PC-9 (cell line): ENCODE measurements around the gene TRAPPC3. TPM values are rescaled to one million over a fixed set of nuclear protein-coding genes. Genes with fewer than 3 reads are reported as not detected.

Experiments used
- BruUV-seq: library from RNA; stranded (reverse); fragments of 400-500 nt; replicated peaks from 2 replicates; lab custom pipeline; 2021; lab: Mats Ljungman, UMichigan
- CTCF ChIA-PET: fragments of 300-600 bp; sonication (Branson Sonifier 250); formaldehyde crosslinking; loops from one replicate; lab custom pipeline; 2022; ENCODE audit warnings: antibody characterized with exemption; lab: Charles Lee
- POLR2A ChIA-PET: fragments of 300-600 bp; sonication (Branson Sonifier 250); formaldehyde crosslinking; loops from one replicate; lab custom pipeline; 2022; ENCODE audit warnings: antibody characterized with exemption; ENCODE audit not compliant: unreplicated experiment; lab: Charles Lee
- DNase-seq, 2 experiments: peaks; one replicate each; pipeline versions ENCODE4 v3.0.0 to v3.0.0-alpha.2; 2015 to 2022; ENCODE audit warnings: mixed read lengths in 1 of 2
- H2AFZ ChIP-seq: fragments of 200-600 bp; sonication (generic); 2 replicates; pipeline ENCODE4 v1.8.1; 2017; ENCODE audit warnings: antibody characterized with exemption
- H3F3A ChIP-seq: fragments of 200-600 bp; sonication (generic); 2 replicates; pipeline ENCODE4 v1.8.1; 2017; ENCODE audit warnings: antibody characterized with exemption, mild to moderate bottlenecking, low read depth; ENCODE audit not compliant: insufficient read depth
- H3K27ac ChIP-seq: fragments of 200-600 bp; sonication (generic); 2 replicates; pipeline ENCODE4 v1.6.1; 2016; ENCODE audit warnings: mixed run types
- H3K27me3 ChIP-seq: fragments of 200-600 bp; sonication (generic); 2 replicates; pipeline ENCODE4 v1.6.1; 2016; ENCODE audit warnings: low read depth, mixed run types; ENCODE audit not compliant: insufficient read depth
- H3K36me3 ChIP-seq: fragments of 200-600 bp; sonication (generic); 2 replicates; pipeline ENCODE4 v1.6.1; 2016; ENCODE audit warnings: low read depth, mixed run types
- H3K4me1 ChIP-seq: fragments of 200-600 bp; sonication (generic); replicated peaks from 2 replicates; pipeline ENCODE4 v1.6.1; 2016; ENCODE audit warnings: mixed run types; ENCODE audit not compliant: insufficient read depth
- H3K4me2 ChIP-seq: fragments of 200-600 bp; sonication (generic); 2 replicates; pipeline ENCODE4 v1.6.1; 2017; ENCODE audit warnings: mixed run types
- H3K4me3 ChIP-seq: fragments of 200-600 bp; sonication (generic); 2 replicates; pipeline ENCODE4 v1.6.1; 2016; ENCODE audit warnings: mixed run types
- H3K79me2 ChIP-seq: fragments of 200-600 bp; sonication (generic); 2 replicates; pipeline ENCODE4 v1.6.1; 2017; ENCODE audit warnings: low read depth, mixed run types
- H3K9me2 ChIP-seq: fragments of 200-600 bp; sonication (generic); 2 replicates; pipeline ENCODE4 v1.8.1; 2017; ENCODE audit warnings: mild to moderate bottlenecking; ENCODE audit not compliant: insufficient read depth
- H3K9me3 ChIP-seq: fragments of 200-600 bp; sonication (generic); 2 replicates; pipeline ENCODE4 v1.8.1; 2016; ENCODE audit warnings: low read depth; ENCODE audit not compliant: insufficient read depth
- H4K20me1 ChIP-seq: fragments of 200-600 bp; sonication (generic); 2 replicates; pipeline ENCODE4 v1.8.1; 2017; ENCODE audit not compliant: insufficient read depth
- EZH2 ChIP-seq: fragments of 200-600 bp; sonication (generic); IDR thresholded peaks from 2 replicates; pipeline ENCODE4 v1.8.0; 2017; ENCODE audit warnings: antibody characterized with exemption, low read depth
- intact Hi-C: fragments of 100-400 bp; cut with micrococcal nuclease; formaldehyde crosslinking; loops from one replicate; pipeline ENCODE4 v1.10.0; 2022; ENCODE audit not compliant: unreplicated experiment
- total RNA-seq: library from RNA; stranded (reverse); gene quantifications from 2 replicates; pipeline ENCODE4 v1.2.3, GENCODE V29; 2021
- TF ChIP-seq, protein P1 (sequence below): fragments of 200-600 bp; sonication (generic); conservative IDR thresholded peaks from 2 replicates; pipeline ENCODE4 v1.6.1; 2017; ENCODE audit warnings: mixed run types, antibody characterized with exemption, mild to moderate bottlenecking, moderate library complexity

TRAPPC3 gene
- total RNA-seq, 1 experiment from 2014 or later: 116 TPM

- H3K27me3 ChIP-seq: no peaks in the 10 kb centered on the region
- intact Hi-C loops: no loop called here
- ChIA-PET POLR2A (interaction anchor here (1.0 kb wide), 1 partner anchor 11 kb away, joined by 3 read pairs; no protein-coding TSS in a partner anchor), CTCF (interaction anchor here (2.9 kb wide), 1 partner anchor 11 kb away, joined by 12 read pairs; no protein-coding TSS in a partner anchor)
- no peaks in the 10 kb centered on the region for H3K9me3 ChIP-seq
- BruUV-seq: no TSS peak
- H3K4me1 ChIP-seq: peaks cover 42% of the 10 kb centered on the region
- peaks cover 10% of the 10 kb centered on the region for H3F3A ChIP-seq
- H3K36me3 ChIP-seq: 0 out of 2 replicates have a peak, but pooled peaks cover 2% of the 10 kb centered on the region
- TF ChIP-seq, protein P1, sequence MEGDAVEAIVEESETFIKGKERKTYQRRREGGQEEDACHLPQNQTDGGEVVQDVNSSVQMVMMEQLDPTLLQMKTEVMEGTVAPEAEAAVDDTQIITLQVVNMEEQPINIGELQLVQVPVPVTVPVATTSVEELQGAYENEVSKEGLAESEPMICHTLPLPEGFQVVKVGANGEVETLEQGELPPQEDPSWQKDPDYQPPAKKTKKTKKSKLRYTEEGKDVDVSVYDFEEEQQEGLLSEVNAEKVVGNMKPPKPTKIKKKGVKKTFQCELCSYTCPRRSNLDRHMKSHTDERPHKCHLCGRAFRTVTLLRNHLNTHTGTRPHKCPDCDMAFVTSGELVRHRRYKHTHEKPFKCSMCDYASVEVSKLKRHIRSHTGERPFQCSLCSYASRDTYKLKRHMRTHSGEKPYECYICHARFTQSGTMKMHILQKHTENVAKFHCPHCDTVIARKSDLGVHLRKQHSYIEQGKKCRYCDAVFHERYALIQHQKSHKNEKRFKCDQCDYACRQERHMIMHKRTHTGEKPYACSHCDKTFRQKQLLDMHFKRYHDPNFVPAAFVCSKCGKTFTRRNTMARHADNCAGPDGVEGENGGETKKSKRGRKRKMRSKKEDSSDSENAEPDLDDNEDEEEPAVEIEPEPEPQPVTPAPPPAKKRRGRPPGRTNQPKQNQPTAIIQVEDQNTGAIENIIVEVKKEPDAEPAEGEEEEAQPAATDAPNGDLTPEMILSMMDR: no peak
- no peak for TF ChIP-seq EZH2
- H2AFZ ChIP-seq: no peak overlapping the region
- DNase-seq: no peak
- H3K4me2 ChIP-seq: 0 out of 2 replicates have a peak overlapping the region, but pooled peaks have one; percentile 83
- H3K27ac ChIP-seq: peak overlapping the region; percentile 95
- H3K4me3 ChIP-seq: no peak overlapping the region
- no peaks in the 10 kb centered on the region; the same call in 1 of the 2 replicates for H4K20me1 ChIP-seq
- peaks cover 32% of the 10 kb centered on the region for H3K79me2 ChIP-seq
- no peaks in the 10 kb centered on the region for H3K9me2 ChIP-seq
These were observed 2.5 kb upstream of the TRAPPC3 start for GRCh38 chr1:36151845-36152203.

DNA sequence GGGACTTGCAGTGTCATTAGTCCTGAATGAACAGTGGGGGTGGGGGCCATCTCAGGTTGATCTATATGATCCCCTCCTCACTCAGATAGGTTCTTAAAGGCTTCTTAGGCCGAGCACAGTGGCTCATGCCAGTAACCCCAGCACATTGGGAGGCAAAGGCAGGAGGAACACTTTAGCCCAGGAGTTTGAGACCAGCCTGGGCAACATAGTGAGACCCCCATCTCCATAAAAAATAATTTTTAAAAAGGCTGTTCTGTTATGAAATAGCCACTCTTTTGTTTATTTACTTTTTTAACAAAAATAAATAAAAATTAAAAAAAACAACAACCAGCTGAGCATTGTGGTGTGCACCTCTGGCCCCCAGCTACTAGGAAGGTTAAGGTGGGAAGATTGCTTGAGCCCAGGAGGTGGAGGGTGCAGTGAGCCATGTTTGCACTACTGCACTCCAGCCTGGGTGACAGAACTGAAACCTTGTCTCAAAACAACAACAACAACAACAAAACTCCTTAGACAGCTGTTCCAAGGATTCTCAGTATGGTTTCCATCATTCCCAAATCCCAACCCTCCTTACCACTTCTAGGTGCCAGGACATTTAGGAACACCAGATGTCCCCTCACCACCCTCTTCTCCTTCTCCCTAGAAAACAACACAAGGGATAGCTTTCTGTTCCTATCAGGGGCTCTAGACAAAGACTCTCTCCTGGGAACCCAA, 2.0 kb upstream of the TRAPPC3 start:
- no peak for TF ChIP-seq EZH2
- TF ChIP-seq, protein P1: no peak
- Histone ChIP-seq H4K20me1 (no peaks in the 10 kb centered on the region; the same call in 1 of the 2 replicates), H3K4me1 (peaks cover 42% of the 10 kb centered on the region), H3K36me3 (0 out of 2 replicates have a peak, but pooled peaks cover 5% of the 10 kb centered on the region), H3K9me3 (no peaks in the 10 kb centered on the region), H3K4me3 (no peak overlapping the region), H3K27me3 (no peaks in the 10 kb centered on the region), H3K79me2 (peaks cover 31% of the 10 kb centered on the region), H3K9me2 (no peaks in the 10 kb centered on the region), H3F3A (peaks cover 10% of the 10 kb centered on the region), H3K27ac (peak overlapping the region; percentile 95), H2AFZ (no peak overlapping the region), H3K4me2 (peak overlapping the region; percentile 83)
- CTCF ChIA-PET: interaction anchor here (0.7 to 3.3 kb wide), 3 partner anchors 11 to 70 kb away, joined by 6 to 42 read pairs (median 12); no protein-coding TSS in a partner anchor
- POLR2A ChIA-PET: interaction anchor here (1.0 kb wide), 1 partner anchor 11 kb away, joined by 3 read pairs; no protein-coding TSS in a partner anchor
- intact Hi-C loops: no loop called here
- TSS peak; percentile 25 for BruUV-seq
- DNase-seq: no peak

- H2AFZ ChIP-seq: peak overlapping the region; percentile 58
- peak overlapping the region; percentile 95 for H3K27ac ChIP-seq
- intact Hi-C loops: loop anchor here (1.0 kb wide), 1 partner anchor 12 kb away; no protein-coding TSS in a partner anchor
- ChIA-PET CTCF (interaction anchor here (0.6 to 3.3 kb wide), 13 partner anchors 9 to 285 kb away, joined by 3 to 42 read pairs (median 6); partner anchors contain the start of gene THRAP3), POLR2A (interaction anchor here (0.5 to 1.6 kb wide), 3 partner anchors 11 to 105 kb away, joined by 4 to 8 read pairs (median 7); no protein-coding TSS in a partner anchor)
- H3K9me2 ChIP-seq: no peaks in the 10 kb centered on the region
- H3K9me3 ChIP-seq: no peaks in the 10 kb centered on the region
- peaks cover 10% of the 10 kb centered on the region for H3F3A ChIP-seq
- peaks cover 42% of the 10 kb centered on the region for H3K4me1 ChIP-seq
- no TSS peak for BruUV-seq
- peak overlapping the region; percentile 27; the same call in 1 of the 2 replicates for H3K4me3 ChIP-seq
- no peaks in the 10 kb centered on the region; the same call in 1 of the 2 replicates for H4K20me1 ChIP-seq
- peak; percentile 92 to 97 for DNase-seq
- peaks cover 31% of the 10 kb centered on the region for H3K79me2 ChIP-seq
- peak overlapping the region; percentile 83 for H3K4me2 ChIP-seq
- no peaks in the 10 kb centered on the region for H3K27me3 ChIP-seq
- H3K36me3 ChIP-seq: 0 out of 2 replicates have a peak, but pooled peaks cover 5% of the 10 kb centered on the region
- TF ChIP-seq, protein P1: no peak
- no peak for TF ChIP-seq EZH2
These were observed 1.2 kb upstream of the TRAPPC3 start for GRCh38 chr1:36150296-36151133.
